Mesendoderm (in vitro differentiated cells): ENCODE measurements around the gene CBL.

Experiments
- DNase-seq: peaks from one replicate; pipeline ENCODE4 v3.0.0; 2013
- H2AK5ac ChIP-seq: 2 replicates; pipeline ENCODE4 v1.6.1; 2013; ENCODE audit warnings: low read length, inconsistent platforms
- H2BK120ac ChIP-seq: 2 replicates; pipeline ENCODE4 v1.6.1; 2013; ENCODE audit warnings: low read depth, mild to moderate bottlenecking, low read length, moderate library complexity, mixed read lengths
- H2BK15ac ChIP-seq: replicated peaks from 2 replicates; pipeline ENCODE4 v1.6.1; 2013; ENCODE audit warnings: low read depth, mild to moderate bottlenecking, moderate library complexity
- H2BK5ac ChIP-seq: 2 replicates; pipeline ENCODE4 v1.6.1; 2013; ENCODE audit warnings: low read length, inconsistent platforms
- H3K18ac ChIP-seq: 2 replicates; pipeline ENCODE4 v1.6.1; 2013; ENCODE audit warnings: mild to moderate bottlenecking, low read length, mixed read lengths
- H3K23ac ChIP-seq: one replicate; pipeline ENCODE4 v1.6.1; 2013; ENCODE audit warnings: low read length
- H3K27ac ChIP-seq: 2 replicates; pipeline ENCODE4 v1.5.1; 2013; ENCODE audit warnings: low read depth, mild to moderate bottlenecking, inconsistent platforms, low read length, moderate library complexity
- H3K27me3 ChIP-seq: 2 replicates; pipeline ENCODE4 v1.6.1; 2013; ENCODE audit warnings: low read length, control low read depth, mild to moderate bottlenecking, inconsistent platforms; ENCODE audit not compliant: insufficient read depth, poor library complexity
- H3K36me3 ChIP-seq: 2 replicates; pipeline ENCODE4 v1.6.1; 2013; ENCODE audit warnings: low read length, inconsistent platforms; ENCODE audit not compliant: control insufficient read depth, insufficient read depth
- H3K4ac ChIP-seq: one replicate; pipeline ENCODE4 v1.6.1; 2013; ENCODE audit warnings: low read depth, mild to moderate bottlenecking, low read length, moderate library complexity
- H3K4me1 ChIP-seq: 2 replicates; pipeline ENCODE4 v1.6.1; 2013; ENCODE audit warnings: low read depth, low read length, inconsistent platforms; ENCODE audit not compliant: control insufficient read depth
- H3K4me2 ChIP-seq: 2 replicates; pipeline ENCODE4 v1.6.1; 2013; ENCODE audit warnings: low read length
- H3K4me3 ChIP-seq: 2 replicates; pipeline ENCODE4 v1.5.1; 2013; ENCODE audit warnings: mild to moderate bottlenecking, low read length
- H3K56ac ChIP-seq: one replicate; pipeline ENCODE4 v1.6.1; 2013; ENCODE audit warnings: low read length
- H3K79me1 ChIP-seq: 2 replicates; pipeline ENCODE4 v1.6.1; 2013; ENCODE audit warnings: low read length, inconsistent platforms
- H3K79me2 ChIP-seq: 2 replicates; pipeline ENCODE4 v1.6.1; 2013; ENCODE audit warnings: mild to moderate bottlenecking, low read length; ENCODE audit not compliant: control insufficient read depth, insufficient read depth
- H3K9ac ChIP-seq: 2 replicates; pipeline ENCODE4 v1.6.1; 2013; ENCODE audit warnings: low read length, inconsistent platforms
- H4K5ac ChIP-seq: one replicate; pipeline ENCODE4 v1.6.1; 2013; ENCODE audit warnings: low read length
- H4K8ac ChIP-seq: one replicate; pipeline ENCODE4 v1.6.1; 2013; ENCODE audit warnings: low read depth, mild to moderate bottlenecking, control low read depth, low read length, moderate library complexity
- WGBS: extraction: QIAGEN DNeasy Blood & Tissue Kit; methylation state at CpG from one replicate; pipeline ENCODE4 v1.1.7; 2013; ENCODE audit warnings: low lambda C conversion rate, missing lambda C conversion rate; ENCODE audit not compliant: insufficient coverage; ENCODE audit errors: extremely low coverage; 5-methylcytosine and 5-hydroxymethylcytosine counted together

The CBL gene

GRCh38 chr11:119320240-119320775 is 114.2 kb downstream of the CBL start:
- Histone ChIP-seq H2BK15ac (no peak overlapping the region), H3K4me3 (no peak overlapping the region), H3K4me2 (peak overlapping the region; percentile 42), H3K4ac (peak overlapping the region; percentile 82), H3K18ac (peak overlapping the region; percentile 89), H3K79me2 (no peaks in the 10 kb centered on the region), H2AK5ac (no peak overlapping the region), H3K23ac (peak overlapping the region; percentile 24), H3K27me3 (no peaks in the 10 kb centered on the region), H3K4me1 (peaks cover 36% of the 10 kb centered on the region), H3K36me3 (no peaks in the 10 kb centered on the region), H3K56ac (peak overlapping the region; percentile 92), H2BK5ac (peak overlapping the region; percentile 51), H3K27ac (peak overlapping the region; percentile 95), H2BK120ac (peak overlapping the region; percentile 50), H4K8ac (peak overlapping the region; percentile 58), H3K79me1 (peaks cover 2% of the 10 kb centered on the region), H3K9ac (peak overlapping the region; percentile 63), H4K5ac (no peak overlapping the region)
- DNase-seq: peak; percentile 83
- WGBS: no CpG with 5 or more reads among the region's 17 CpGs

GRCh38 chr11:119320776-119321524 is 114.8 kb downstream of the CBL start:
- Histone ChIP-seq H3K36me3 (no peaks in the 10 kb centered on the region), H2BK120ac (peak overlapping the region; percentile 50), H3K79me1 (no peaks in the 10 kb centered on the region), H3K4me1 (peaks cover 31% of the 10 kb centered on the region), H3K23ac (peak overlapping the region; percentile 24), H3K4me3 (peak overlapping the region; percentile 15), H3K4ac (peak overlapping the region; percentile 82), H3K27ac (peak overlapping the region; percentile 95), H3K4me2 (peak overlapping the region; percentile 63), H2BK15ac (no peak overlapping the region), H2AK5ac (no peak overlapping the region), H2BK5ac (peak overlapping the region; percentile 51), H3K79me2 (no peaks in the 10 kb centered on the region), H4K8ac (peak overlapping the region; percentile 58), H3K18ac (peak overlapping the region; percentile 89), H4K5ac (no peak overlapping the region), H3K56ac (peak overlapping the region; percentile 92), H3K9ac (peak overlapping the region; percentile 63), H3K27me3 (no peaks in the 10 kb centered on the region)
- WGBS: no CpG with 5 or more reads among the region's 60 CpGs
- DNase-seq: peak; percentile 86

- Histone ChIP-seq H3K36me3 (no peaks in the 10 kb centered on the region), H2BK5ac (no peak overlapping the region), H3K27me3 (no peaks in the 10 kb centered on the region), H3K18ac (no peak overlapping the region), H3K79me2 (no peaks in the 10 kb centered on the region), H4K8ac (no peak overlapping the region), H3K79me1 (no peaks in the 10 kb centered on the region), H3K27ac (no peak overlapping the region), H3K4me1 (peaks cover 30% of the 10 kb centered on the region), H3K4me2 (no peak overlapping the region), H3K4me3 (no peak overlapping the region), H2BK120ac (no peak overlapping the region), H4K5ac (peak overlapping the region; percentile 64), H2AK5ac (peak overlapping the region; percentile 55), H3K9ac (peak overlapping the region; percentile 2), H3K56ac (peak overlapping the region; percentile 28), H2BK15ac (no peak overlapping the region), H3K23ac (no peak overlapping the region), H3K4ac (no peak overlapping the region)
- no CpG with 5 or more reads among the region's 6 CpGs for WGBS
- DNase-seq: no peak
Observed at GRCh38 chr11:119322360-119322739, 116.2 kb downstream of the CBL start.

GRCh38 chr11:119322921-119323531 is 116.9 kb downstream of the CBL start:
- Histone ChIP-seq H4K8ac (no peak overlapping the region), H3K23ac (no peak overlapping the region), H3K4me3 (no peak overlapping the region), H3K36me3 (no peaks in the 10 kb centered on the region), H3K56ac (no peak overlapping the region), H3K27me3 (no peaks in the 10 kb centered on the region), H3K4me2 (no peak overlapping the region), H3K27ac (no peak overlapping the region), H3K9ac (no peak overlapping the region), H2BK15ac (no peak overlapping the region), H3K18ac (no peak overlapping the region), H4K5ac (no peak overlapping the region), H3K4ac (no peak overlapping the region), H3K4me1 (peaks cover 24% of the 10 kb centered on the region), H3K79me2 (no peaks in the 10 kb centered on the region), H2BK120ac (no peak overlapping the region), H3K79me1 (no peaks in the 10 kb centered on the region), H2AK5ac (no peak overlapping the region), H2BK5ac (no peak overlapping the region)
- no peak for DNase-seq
- no CpG with 5 or more reads among the region's 20 CpGs for WGBS

- H2BK15ac ChIP-seq: no peak overlapping the region
- DNase-seq: peak; percentile 83
- H3K4me2 ChIP-seq: no peak overlapping the region
- H4K5ac ChIP-seq: peak overlapping the region; percentile 40
- H2AK5ac ChIP-seq: no peak overlapping the region
- H2BK120ac ChIP-seq: no peak overlapping the region
- no peaks in the 10 kb centered on the region for H3K27me3 ChIP-seq
- H3K36me3 ChIP-seq: no peaks in the 10 kb centered on the region
- WGBS: no CpG with 5 or more reads among the region's 8 CpGs
- H3K23ac ChIP-seq: no peak overlapping the region
- H3K9ac ChIP-seq: no peak overlapping the region
- peaks cover 18% of the 10 kb centered on the region for H3K4me1 ChIP-seq
- H3K4ac ChIP-seq: no peak overlapping the region
- no peaks in the 10 kb centered on the region for H3K79me1 ChIP-seq
- no peak overlapping the region for H4K8ac ChIP-seq
- H3K56ac ChIP-seq: no peak overlapping the region
- H3K79me2 ChIP-seq: no peaks in the 10 kb centered on the region
- no peak overlapping the region for H3K18ac ChIP-seq
- no peak overlapping the region for H3K4me3 ChIP-seq
- H2BK5ac ChIP-seq: no peak overlapping the region
- no peak overlapping the region for H3K27ac ChIP-seq
Observed at GRCh38 chr11:119323532-119324033, 117.4 kb downstream of the CBL start.
